K562 (cell line): ENCODE results near the gene STX11.

ENCODE experiments used
- MEF2A ChIP-seq: IDR thresholded peaks from 2 replicates; pipeline ENCODE4 v1.6.1; 2011; ENCODE audit warnings: low read depth, mild to moderate bottlenecking, low read length, moderate library complexity; ENCODE audit not compliant: control insufficient read depth
- POLR2A ChIP-seq: fragments of 450-650 bp; conservative IDR thresholded peaks from 2 replicates; pipeline ENCODE4 v1.6.1; 2016
- SMAD4 ChIP-seq: fragments of 250-450 bp; sonication (Bioruptor Pico); conservative IDR thresholded peaks from 2 replicates; pipeline ENCODE4 v1.8.0; 2021; ENCODE audit warnings: inconsistent platforms, mild to moderate bottlenecking, moderate library complexity
- SMARCC2 ChIP-seq: fragments of 450-650 bp; IDR thresholded peaks from 2 replicates; pipeline ENCODE4 v1.6.1; 2017; ENCODE audit warnings: antibody characterized with exemption, moderate library complexity, mild to moderate bottlenecking, low read depth
- TEAD2 ChIP-seq: fragments of 450-650 bp; IDR thresholded peaks from 2 replicates; pipeline ENCODE4 v1.6.1; 2016; ENCODE audit warnings: missing genetic modification characterization, control low read depth, missing compliant biosample characterization
- ZNF175 ChIP-seq: fragments of 200-800 bp; sonication (Bioruptor generic); IDR thresholded peaks from 2 replicates; pipeline ENCODE4 v1.6.1; 2016; ENCODE audit warnings: low read depth, mild to moderate bottlenecking, missing genetic modification characterization, missing compliant biosample characterization
- TF ChIP-seq, protein P1 (sequence below): conservative IDR thresholded peaks from 2 replicates; pipeline ENCODE4 v1.6.1; 2011; ENCODE audit warnings: low read depth, mild to moderate bottlenecking, low read length; ENCODE audit not compliant: control insufficient read depth
- TF ChIP-seq, protein P2 (sequence below): fragments of 450-650 bp; IDR thresholded peaks from 2 replicates; pipeline ENCODE4 v1.6.1; 2016; ENCODE audit warnings: borderline replicate concordance

DNA sequence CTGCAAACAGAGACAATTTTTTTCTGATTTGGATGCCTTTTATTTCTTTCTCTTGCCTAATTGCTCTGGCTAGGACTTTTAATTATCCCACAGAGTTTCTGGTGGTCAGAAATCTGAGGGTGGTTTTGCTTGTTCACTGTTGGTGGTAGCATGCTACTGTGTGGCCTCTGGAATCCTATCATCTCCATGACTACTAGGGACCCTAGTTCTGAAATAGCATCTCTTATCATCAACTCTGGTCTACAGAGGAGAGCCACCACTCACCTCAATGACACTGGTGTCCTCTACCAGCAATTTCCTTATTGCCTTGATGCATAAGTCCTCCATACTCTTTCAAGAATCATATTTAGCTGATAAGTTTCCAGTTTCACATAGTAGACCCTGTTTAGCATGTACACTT is 27.5 kb upstream of the STX11 start:
- TF ChIP-seq POLR2A (no peak), TEAD2 (tag) (no peak), ZNF175 (CRISPR knock-in tag) (no peak), SMARCC2 (no peak), MEF2A (no peak), SMAD4 (no peak)
- TF ChIP-seq, protein P1, sequence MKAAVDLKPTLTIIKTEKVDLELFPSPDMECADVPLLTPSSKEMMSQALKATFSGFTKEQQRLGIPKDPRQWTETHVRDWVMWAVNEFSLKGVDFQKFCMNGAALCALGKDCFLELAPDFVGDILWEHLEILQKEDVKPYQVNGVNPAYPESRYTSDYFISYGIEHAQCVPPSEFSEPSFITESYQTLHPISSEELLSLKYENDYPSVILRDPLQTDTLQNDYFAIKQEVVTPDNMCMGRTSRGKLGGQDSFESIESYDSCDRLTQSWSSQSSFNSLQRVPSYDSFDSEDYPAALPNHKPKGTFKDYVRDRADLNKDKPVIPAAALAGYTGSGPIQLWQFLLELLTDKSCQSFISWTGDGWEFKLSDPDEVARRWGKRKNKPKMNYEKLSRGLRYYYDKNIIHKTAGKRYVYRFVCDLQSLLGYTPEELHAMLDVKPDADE: no peak
- TF ChIP-seq, protein P2, sequence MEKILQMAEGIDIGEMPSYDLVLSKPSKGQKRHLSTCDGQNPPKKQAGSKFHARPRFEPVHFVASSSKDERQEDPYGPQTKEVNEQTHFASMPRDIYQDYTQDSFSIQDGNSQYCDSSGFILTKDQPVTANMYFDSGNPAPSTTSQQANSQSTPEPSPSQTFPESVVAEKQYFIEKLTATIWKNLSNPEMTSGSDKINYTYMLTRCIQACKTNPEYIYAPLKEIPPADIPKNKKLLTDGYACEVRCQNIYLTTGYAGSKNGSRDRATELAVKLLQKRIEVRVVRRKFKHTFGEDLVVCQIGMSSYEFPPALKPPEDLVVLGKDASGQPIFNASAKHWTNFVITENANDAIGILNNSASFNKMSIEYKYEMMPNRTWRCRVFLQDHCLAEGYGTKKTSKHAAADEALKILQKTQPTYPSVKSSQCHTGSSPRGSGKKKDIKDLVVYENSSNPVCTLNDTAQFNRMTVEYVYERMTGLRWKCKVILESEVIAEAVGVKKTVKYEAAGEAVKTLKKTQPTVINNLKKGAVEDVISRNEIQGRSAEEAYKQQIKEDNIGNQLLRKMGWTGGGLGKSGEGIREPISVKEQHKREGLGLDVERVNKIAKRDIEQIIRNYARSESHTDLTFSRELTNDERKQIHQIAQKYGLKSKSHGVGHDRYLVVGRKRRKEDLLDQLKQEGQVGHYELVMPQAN: no peak
